H1 (cell line): ENCODE results near the gene CFAP221. TPM values are rescaled to one million over a fixed set of nuclear protein-coding genes. Genes with fewer than 3 reads are reported as not detected.
A peak's percentile ranks its signal among the peaks of the same experiment; 100 is the strongest.

ENCODE experiments used
- CTCF ChIA-PET: fragments of 300-600 bp; sonication (Branson Sonifier 250); formaldehyde crosslinking; loops from one replicate; lab custom pipeline; 2021; ENCODE audit not compliant: partially characterized antibody; lab: Charles Lee
- POLR2A ChIA-PET: fragments of 300-600 bp; sonication (Branson Sonifier 250); formaldehyde crosslinking; loops from one replicate; lab custom pipeline; 2021; ENCODE audit warnings: inconsistent platforms; ENCODE audit not compliant: partially characterized antibody; lab: Charles Lee
- DNase-seq, 2 experiments: peaks; one replicate each; pipeline versions ENCODE4 v3.0.0 to v3.0.0-alpha.2; 2010 to 2022; ENCODE audit warnings: low spot score in 2 of 2, low read depth in 1 of 2, mixed read lengths in 1 of 2
- FAIRE-seq: peaks from 2 replicates; lab custom pipeline; 2011; peaks lifted over from hg19 to GRCh38; lab: Jason Lieb, UNC
- H2AFZ ChIP-seq: 2 replicates; pipeline ENCODE4 v1.8.1; 2012; ENCODE audit warnings: low read length, inconsistent platforms
- H2AK5ac ChIP-seq: 2 replicates; pipeline ENCODE4 v1.6.1; 2013; ENCODE audit warnings: low read depth, low read length
- H2BK120ac ChIP-seq: replicated peaks from 2 replicates; pipeline ENCODE3; 2013; ENCODE audit warnings: low read depth, low read length, inconsistent platforms
- H2BK12ac ChIP-seq: 2 replicates; pipeline ENCODE4 v1.6.1; 2013; ENCODE audit warnings: low read depth, low read length
- H2BK15ac ChIP-seq: 2 replicates; pipeline ENCODE4 v1.6.1; 2013; ENCODE audit warnings: low read length
- H2BK20ac ChIP-seq: 2 replicates; pipeline ENCODE4 v1.6.1; 2013; ENCODE audit warnings: low read length
- H2BK5ac ChIP-seq: 2 replicates; pipeline ENCODE4 v1.6.1; 2013; ENCODE audit warnings: low read depth, low read length
- H3K14ac ChIP-seq: 2 replicates; pipeline ENCODE4 v1.6.1; 2013; ENCODE audit warnings: inconsistent platforms; ENCODE audit not compliant: insufficient read length
- H3K18ac ChIP-seq: 2 replicates; pipeline ENCODE4 v1.6.1; 2013; ENCODE audit warnings: low read length; ENCODE audit errors: extremely low read depth
- H3K23ac ChIP-seq: 2 replicates; pipeline ENCODE4 v1.6.1; 2013; ENCODE audit warnings: inconsistent platforms; ENCODE audit not compliant: insufficient read length
- H3K23me2 ChIP-seq: 2 replicates; pipeline ENCODE4 v1.6.1; 2013; ENCODE audit warnings: low read depth, low read length
- H3K27ac ChIP-seq: 2 replicates; pipeline ENCODE4 v1.6.1; 2011; ENCODE audit warnings: low read depth, low read length, inconsistent platforms
- H3K27me3 ChIP-seq, 4 experiments: replicated peaks in 1 of 4; 1 replicate in 1 of 4; 2 replicates in 3 of 4; pipeline versions ENCODE4 v1.6.1 to v1.8.1; 2011 to 2013; ENCODE audit warnings: low read length in 3 of 4, mild to moderate bottlenecking in 3 of 4, inconsistent platforms in 2 of 4, mixed read lengths in 2 of 4, moderate library complexity in 1 of 4; ENCODE audit not compliant: control insufficient read depth in 3 of 4, insufficient read depth in 3 of 4; ENCODE audit errors: extremely low read depth in 1 of 4
- H3K36me3 ChIP-seq, 4 experiments: 2 replicates each; pipeline versions ENCODE4 v1.6.1 to v1.8.1; 2011 to 2013; ENCODE audit warnings: mild to moderate bottlenecking in 4 of 4, low read length in 3 of 4, moderate library complexity in 2 of 4, control low read depth in 1 of 4, inconsistent platforms in 1 of 4; ENCODE audit not compliant: insufficient read depth in 4 of 4, control insufficient read depth in 2 of 4
- H3K4ac ChIP-seq: replicated peaks from 2 replicates; pipeline ENCODE3; 2013; ENCODE audit warnings: low read length, low read depth, mixed read lengths, inconsistent platforms; ENCODE audit not compliant: insufficient read length
- H3K4me1 ChIP-seq, 4 experiments: replicated peaks in 1 of 4; 1 replicate in 1 of 4; 2 replicates in 3 of 4; pipeline versions ENCODE4 v1.6.1 to v1.8.1; 2011 to 2013; ENCODE audit warnings: low read length in 3 of 4, inconsistent platforms in 2 of 4, mixed read lengths in 1 of 4; ENCODE audit not compliant: insufficient read depth in 4 of 4, control insufficient read depth in 3 of 4
- H3K4me2 ChIP-seq, 2 experiments: 2 replicates each; pipeline versions ENCODE4 v1.6.1 to v1.8.1; 2011 to 2013; ENCODE audit warnings: low read depth in 2 of 2, low read length in 2 of 2, control low read depth in 1 of 2, inconsistent platforms in 1 of 2, mild to moderate bottlenecking in 1 of 2; ENCODE audit not compliant: insufficient read depth in 1 of 2
- H3K4me3 ChIP-seq, 4 experiments: fragments of 200-600, 300-600 bp in 1 of 4; sonication (generic), shearing (Covaris generic), sonication (Bioruptor Twin) in 1 of 4; 2 replicates each; pipeline versions ENCODE4 v1.5.1 to v1.8.1; 2011 to 2016; ENCODE audit warnings: low read length in 4 of 4, low read depth in 3 of 4, control low read depth in 2 of 4, inconsistent platforms in 2 of 4, mild to moderate bottlenecking in 2 of 4, mixed read lengths in 1 of 4, moderate library complexity in 1 of 4; ENCODE audit not compliant: insufficient read depth in 2 of 4; ENCODE audit errors: extremely low read depth in 1 of 4
- H3K56ac ChIP-seq: replicated peaks from 2 replicates; pipeline ENCODE3; 2013; ENCODE audit warnings: low read depth, mild to moderate bottlenecking, mixed read lengths, low read length, inconsistent platforms; ENCODE audit not compliant: insufficient read length
- H3K79me1 ChIP-seq: 2 replicates; pipeline ENCODE4 v1.6.1; 2013; ENCODE audit warnings: low read depth, low read length, control low read depth
- H3K79me2 ChIP-seq, 2 experiments: 2 replicates each; pipeline versions ENCODE4 v1.6.1 to v1.8.1; 2012 to 2013; ENCODE audit warnings: low read length in 2 of 2, mild to moderate bottlenecking in 2 of 2, inconsistent platforms in 1 of 2; ENCODE audit not compliant: insufficient read depth in 2 of 2, control insufficient read depth in 1 of 2
- H3K9ac ChIP-seq, 4 experiments: replicated peaks in 1 of 4; 1 replicate in 1 of 4; 2 replicates in 3 of 4; pipeline versions ENCODE4 v1.6.1 to v1.8.1; 2011 to 2013; ENCODE audit warnings: low read depth in 3 of 4, low read length in 3 of 4, control low read depth in 2 of 4, mild to moderate bottlenecking in 2 of 4, moderate library complexity in 2 of 4, inconsistent platforms in 1 of 4; ENCODE audit errors: extremely low read depth in 1 of 4
- H3K9me3 ChIP-seq, 2 experiments: 2 replicates each; pipeline versions ENCODE4 v1.6.1 to v1.8.1; 2012 to 2013; ENCODE audit warnings: mild to moderate bottlenecking in 2 of 2, moderate library complexity in 2 of 2, control low read depth in 1 of 2, inconsistent platforms in 1 of 2, low read depth in 1 of 2, low read length in 1 of 2, mixed read lengths in 1 of 2; ENCODE audit not compliant: insufficient read depth in 2 of 2
- H4K20me1 ChIP-seq, 2 experiments: replicated peaks in 1 of 2; 2 replicates each; pipeline versions ENCODE3 to v1.8.1; 2011 to 2013; ENCODE audit warnings: inconsistent platforms in 2 of 2, low read length in 2 of 2, mild to moderate bottlenecking in 1 of 2; ENCODE audit not compliant: insufficient read depth in 2 of 2, control insufficient read depth in 1 of 2
- H4K5ac ChIP-seq: 2 replicates; pipeline ENCODE4 v1.6.1; 2013; ENCODE audit warnings: low read length, low read depth, mixed read lengths, inconsistent platforms; ENCODE audit not compliant: insufficient read length
- H4K8ac ChIP-seq: 2 replicates; pipeline ENCODE4 v1.8.0; 2013; ENCODE audit warnings: mild to moderate bottlenecking, moderate library complexity, low read length, inconsistent platforms; ENCODE audit not compliant: insufficient read depth; ENCODE audit errors: extremely low read depth
- H4K91ac ChIP-seq: replicated peaks from 2 replicates; pipeline ENCODE3; 2013; ENCODE audit warnings: low read length, mixed read lengths, inconsistent platforms; ENCODE audit not compliant: insufficient read length
- ASH2L ChIP-seq: fragments of 200-600, 300-600 bp; sonication (generic); IDR thresholded peaks from one replicate; pipeline ENCODE4 v1.7.1; 2017; ENCODE audit warnings: low read length
- BCL11A ChIP-seq, 2 experiments: IDR thresholded peaks; one replicate each; pipeline ENCODE4 v1.6.1; 2011; ENCODE audit warnings: low read depth in 2 of 2, low read length in 2 of 2, mild to moderate bottlenecking in 2 of 2
- EP300 ChIP-seq, 2 experiments: IDR thresholded peaks; 1 replicate in 1 of 2; 2 replicates in 1 of 2; pipeline ENCODE4 v1.6.1; 2011 to 2012; ENCODE audit warnings: low read depth in 2 of 2, low read length in 2 of 2, mild to moderate bottlenecking in 2 of 2, borderline replicate concordance in 1 of 2, inconsistent platforms in 1 of 2, moderate library complexity in 1 of 2
- HDAC6 ChIP-seq: IDR thresholded peaks from one replicate; pipeline ENCODE4 v1.7.1; 2012; ENCODE audit warnings: low read depth, mild to moderate bottlenecking, inconsistent platforms, low read length, moderate library complexity
- SIRT6 ChIP-seq: IDR thresholded peaks from one replicate; pipeline ENCODE4 v1.7.1; 2012; ENCODE audit warnings: low read length, inconsistent platforms
- WGBS, 2 experiments: shearing (Covaris generic) in 1 of 2; methylation state at CpG; one replicate each; pipeline versions ENCODE4 v1.1.6 to v1.1.7; 2013 to 2015; ENCODE audit warnings: low lambda C conversion rate in 2 of 2, mixed read lengths in 2 of 2, inconsistent platforms in 1 of 2, low coverage in 1 of 2, missing lambda C conversion rate in 1 of 2; ENCODE audit not compliant: insufficient replicate concordance in 2 of 2, insufficient coverage in 1 of 2, insufficient read length in 1 of 2; ENCODE audit errors: extremely low coverage in 1 of 2, missing lambda C conversion rate in 1 of 2; 5-methylcytosine and 5-hydroxymethylcytosine counted together
- polyA plus RNA-seq, 7 experiments: library from polyadenylated mRNA; depleted of rRNA in 3 of 7; stranded (reverse) in 5 of 7; unstranded in 2 of 7; fragments of >200 nt in 5 of 7; fragments of 200-250 nt in 2 of 7; gene quantifications; 1 replicate in 5 of 7; 2 replicates in 1 of 7; 4 replicates in 1 of 7; pipeline versions ENCODE4 v1.2.1 to v1.2.3, GENCODE V29; 2011 to 2013; ENCODE audit warnings: missing spikeins in 2 of 7, mixed read lengths in 2 of 7
- total RNA-seq: library from RNA; stranded (reverse); fragmentation: NEBNext Ultra II Directional; extraction: Animal tissue kit (Norgen Biotek cat#: 25700); gene quantifications from 2 replicates; pipeline ENCODE4 v1.2.1, GENCODE V29; 2021
- TF ChIP-seq, protein P1 (sequence below): IDR thresholded peaks from 2 replicates; pipeline ENCODE4 v1.6.1; 2012; ENCODE audit warnings: inconsistent platforms
- TF ChIP-seq, protein P2 (sequence below), 3 experiments: IDR thresholded peaks; 1 replicate in 2 of 3; 2 replicates in 1 of 3; pipeline versions ENCODE4 v1.5.1 to v1.6.1; 2011; ENCODE audit warnings: low read length in 3 of 3, mild to moderate bottlenecking in 3 of 3, inconsistent platforms in 2 of 3, low read depth in 1 of 3, moderate library complexity in 1 of 3; ENCODE audit not compliant: insufficient read depth in 1 of 3; ENCODE audit errors: control extremely low read depth in 1 of 3

Gene CFAP221
- total and polyA plus RNA-seq, 2 of the 8 experiments (the other 6 are each of a cell fraction or from before 2014, with no cell fraction given), result 0.14 to 0.71 TPM

DNA sequence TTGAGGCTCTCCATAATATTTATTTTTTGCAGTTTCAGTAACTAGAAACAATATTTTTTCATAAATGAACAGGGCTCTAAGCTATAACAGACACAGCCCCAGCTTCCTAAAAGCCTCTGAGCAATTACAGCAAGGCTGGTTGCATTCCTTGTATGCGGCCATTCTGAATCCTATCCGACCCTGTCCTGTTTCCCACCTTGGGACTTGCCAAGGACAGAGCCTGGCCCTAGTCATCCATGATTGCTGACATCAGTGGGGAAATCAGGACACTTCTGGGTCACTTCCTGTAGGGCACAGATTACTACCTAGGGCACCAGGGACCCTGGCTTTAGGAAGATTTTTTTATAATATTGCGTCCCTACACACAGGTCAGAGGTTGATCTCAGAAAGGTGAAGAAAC is 140.3 kb downstream of the CFAP221 start:
- Histone ChIP-seq H3K23me2 (peaks cover 3% of the 10 kb centered on the region), H3K14ac (no peak overlapping the region), H3K27me3 (no peaks in the 10 kb centered on the region), H2BK120ac (no peak overlapping the region), H3K4me3 (no peak overlapping the region), H3K4ac (no peak overlapping the region), H3K23ac (no peak overlapping the region), H4K8ac (no peak overlapping the region), H4K5ac (no peak overlapping the region), H3K4me2 (no peak overlapping the region), H3K79me2 (peaks cover 3 to 20% of the 10 kb centered on the region in 2 experiments; a peak in 3 of 4 replicates), H3K9me3 (no peaks in the 10 kb centered on the region), H3K9ac (no peak overlapping the region), H2BK20ac (no peak overlapping the region), H2BK5ac (no peak overlapping the region), H4K91ac (no peak overlapping the region), H2BK12ac (0 out of 2 replicates have a peak overlapping the region, but pooled peaks have one; percentile 45), H4K20me1 (peaks cover 0 to 20% of the 10 kb centered on the region in 2 experiments), H2AK5ac (no peak overlapping the region), H3K18ac (no peak overlapping the region), H3K79me1 (peaks cover 8% of the 10 kb centered on the region), H2AFZ (no peak overlapping the region), H2BK15ac (no peak overlapping the region), H3K27ac (no peak overlapping the region), H3K36me3 (peaks cover 2 to 11% (median 4%) of the 10 kb centered on the region in 4 experiments; a peak in 6 of 8 replicates), H3K4me1 (peaks cover 0 to 15% (median 7%) of the 10 kb centered on the region in 4 experiments; a peak in 6 of 7 replicates), H3K56ac (no peak overlapping the region)
- WGBS, 2 experiments, result 84% methylated on average over 3 of the region's 3 CpGs; no CpG with 5 or more reads in 1 of the 2 experiments
- no peak for FAIRE-seq
- DNase-seq, result no peak
- POLR2A ChIA-PET, result interaction anchor here (3.9 to 4.1 kb wide), 2 partner anchors 8 to 12 kb away, joined by 22 to 28 read pairs; no protein-coding TSS in a partner anchor
- CTCF ChIA-PET, result interaction anchor here (0.6 to 1.2 kb wide), 7 partner anchors 13 to 837 kb away, joined by 3 to 5 read pairs (median 3); no protein-coding TSS in a partner anchor
- TF ChIP-seq HDAC6 (no peak), EP300 (IDR thresholded peaks at IDR 0.05; ENCODE audit: borderline replicate concordance in 1 of 2, low read depth in 2 of 2, low read length in 2 of 2) (no peak), BCL11A (IDR thresholded peaks at IDR 0.05; ENCODE audit: low read depth in 2 of 2, low read length in 2 of 2) (no peak), SIRT6 (no peak), ASH2L (no peak)
- TF ChIP-seq, protein P1, sequence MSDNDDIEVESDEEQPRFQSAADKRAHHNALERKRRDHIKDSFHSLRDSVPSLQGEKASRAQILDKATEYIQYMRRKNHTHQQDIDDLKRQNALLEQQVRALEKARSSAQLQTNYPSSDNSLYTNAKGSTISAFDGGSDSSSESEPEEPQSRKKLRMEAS, result no peak
- TF ChIP-seq, protein P2, sequence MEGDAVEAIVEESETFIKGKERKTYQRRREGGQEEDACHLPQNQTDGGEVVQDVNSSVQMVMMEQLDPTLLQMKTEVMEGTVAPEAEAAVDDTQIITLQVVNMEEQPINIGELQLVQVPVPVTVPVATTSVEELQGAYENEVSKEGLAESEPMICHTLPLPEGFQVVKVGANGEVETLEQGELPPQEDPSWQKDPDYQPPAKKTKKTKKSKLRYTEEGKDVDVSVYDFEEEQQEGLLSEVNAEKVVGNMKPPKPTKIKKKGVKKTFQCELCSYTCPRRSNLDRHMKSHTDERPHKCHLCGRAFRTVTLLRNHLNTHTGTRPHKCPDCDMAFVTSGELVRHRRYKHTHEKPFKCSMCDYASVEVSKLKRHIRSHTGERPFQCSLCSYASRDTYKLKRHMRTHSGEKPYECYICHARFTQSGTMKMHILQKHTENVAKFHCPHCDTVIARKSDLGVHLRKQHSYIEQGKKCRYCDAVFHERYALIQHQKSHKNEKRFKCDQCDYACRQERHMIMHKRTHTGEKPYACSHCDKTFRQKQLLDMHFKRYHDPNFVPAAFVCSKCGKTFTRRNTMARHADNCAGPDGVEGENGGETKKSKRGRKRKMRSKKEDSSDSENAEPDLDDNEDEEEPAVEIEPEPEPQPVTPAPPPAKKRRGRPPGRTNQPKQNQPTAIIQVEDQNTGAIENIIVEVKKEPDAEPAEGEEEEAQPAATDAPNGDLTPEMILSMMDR (IDR thresholded peaks at IDR 0.05; ENCODE audit: control extremely low read depth in 1 of 3, insufficient read depth in 1 of 3, low read depth in 1 of 3, low read length in 3 of 3), result no peak
